ENCODE measurements around the gene IRAK2.

Gene IRAK2

DNA sequence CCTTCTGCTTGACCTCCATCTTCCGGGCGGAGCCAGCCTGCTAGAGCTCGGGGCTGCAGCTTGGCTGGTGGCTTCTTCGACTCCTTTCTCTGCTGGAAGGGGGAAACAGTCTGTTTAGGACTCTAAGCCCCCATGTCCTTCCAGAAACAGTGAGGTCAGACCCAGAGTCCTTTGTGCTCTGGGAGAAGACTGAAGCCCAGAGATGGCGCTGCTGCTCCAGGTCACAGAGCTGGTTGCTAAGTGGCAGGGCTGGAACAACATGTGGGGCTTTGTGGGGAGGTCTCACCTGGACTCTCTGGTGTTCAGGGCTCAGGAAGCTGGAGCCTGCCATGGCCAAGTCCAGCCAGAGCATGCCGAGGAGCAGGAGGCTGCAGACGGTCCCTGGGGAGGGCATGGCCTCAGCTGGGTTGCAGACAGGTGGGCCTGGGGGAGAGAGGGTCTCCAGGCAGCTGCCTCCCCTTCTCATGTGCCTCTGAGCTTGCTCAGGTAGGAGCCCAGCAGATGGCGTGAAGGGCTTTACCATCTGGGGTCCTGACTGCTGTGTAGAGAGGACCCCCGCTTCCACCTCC, 125.2 kb downstream of the IRAK2 start:
- H3K36me3 ChIP-seq (ENCODE audit: insufficient read depth, low read length): peaks cover 29% of the 10 kb centered on the region; the same call in 1 of the 2 replicates
- no peak overlapping the region for H3K9ac ChIP-seq (ENCODE audit: low read depth, low read length, poor library complexity, severe bottlenecking)
- no peaks in the 10 kb centered on the region for H3K79me2 ChIP-seq (ENCODE audit: insufficient read depth, low read length)
- no peak overlapping the region for H3K4me2 ChIP-seq (ENCODE audit: low read depth, low read length, poor library complexity, severe bottlenecking)
- no peaks in the 10 kb centered on the region for H4K20me1 ChIP-seq (ENCODE audit: insufficient read depth, low read length, poor library complexity, severe bottlenecking)
- no peaks in the 10 kb centered on the region for H3K9me2 ChIP-seq (replicated peaks; ENCODE audit: low read depth, low read length)
- H3F3A ChIP-seq (ENCODE audit: low read depth): no peaks in the 10 kb centered on the region
- H3K9me3 ChIP-seq (ENCODE audit: insufficient read depth, low read depth, low read length): no peaks in the 10 kb centered on the region
- H3K4me1 ChIP-seq (ENCODE audit: insufficient read depth, low read length, poor library complexity, severe bottlenecking): no peaks in the 10 kb centered on the region
- H3K27me3 ChIP-seq (ENCODE audit: insufficient read depth, low read length, poor library complexity, severe bottlenecking): no peaks in the 10 kb centered on the region
- TF ChIP-seq EZH2phosphoT487 (IDR thresholded peaks at IDR 0.05; ENCODE audit: borderline replicate concordance): no peak
- TF ChIP-seq, protein P1, sequence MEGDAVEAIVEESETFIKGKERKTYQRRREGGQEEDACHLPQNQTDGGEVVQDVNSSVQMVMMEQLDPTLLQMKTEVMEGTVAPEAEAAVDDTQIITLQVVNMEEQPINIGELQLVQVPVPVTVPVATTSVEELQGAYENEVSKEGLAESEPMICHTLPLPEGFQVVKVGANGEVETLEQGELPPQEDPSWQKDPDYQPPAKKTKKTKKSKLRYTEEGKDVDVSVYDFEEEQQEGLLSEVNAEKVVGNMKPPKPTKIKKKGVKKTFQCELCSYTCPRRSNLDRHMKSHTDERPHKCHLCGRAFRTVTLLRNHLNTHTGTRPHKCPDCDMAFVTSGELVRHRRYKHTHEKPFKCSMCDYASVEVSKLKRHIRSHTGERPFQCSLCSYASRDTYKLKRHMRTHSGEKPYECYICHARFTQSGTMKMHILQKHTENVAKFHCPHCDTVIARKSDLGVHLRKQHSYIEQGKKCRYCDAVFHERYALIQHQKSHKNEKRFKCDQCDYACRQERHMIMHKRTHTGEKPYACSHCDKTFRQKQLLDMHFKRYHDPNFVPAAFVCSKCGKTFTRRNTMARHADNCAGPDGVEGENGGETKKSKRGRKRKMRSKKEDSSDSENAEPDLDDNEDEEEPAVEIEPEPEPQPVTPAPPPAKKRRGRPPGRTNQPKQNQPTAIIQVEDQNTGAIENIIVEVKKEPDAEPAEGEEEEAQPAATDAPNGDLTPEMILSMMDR (conservative IDR thresholded peaks at IDR 0.05; ENCODE audit: low read length): no peak
- no peak overlapping the region for H3K4me3 ChIP-seq (ENCODE audit: low read length, poor library complexity, severe bottlenecking)
- H2AFZ ChIP-seq (ENCODE audit: low read length): no peak overlapping the region

GRCh38 chr3:10290481-10291176, 125.9 kb downstream of the IRAK2 start:
- Histone ChIP-seq H3K27me3 (ENCODE audit: insufficient read depth, low read length, poor library complexity, severe bottlenecking) (no peaks in the 10 kb centered on the region), H3K4me3 (ENCODE audit: low read length, poor library complexity, severe bottlenecking) (no peak overlapping the region), H3K9me3 (ENCODE audit: insufficient read depth, low read depth, low read length) (no peaks in the 10 kb centered on the region), H3K4me2 (ENCODE audit: low read depth, low read length, poor library complexity, severe bottlenecking) (no peak overlapping the region), H3K79me2 (ENCODE audit: insufficient read depth, low read length) (no peaks in the 10 kb centered on the region), H3K9me2 (replicated peaks; ENCODE audit: low read depth, low read length) (no peaks in the 10 kb centered on the region), H3F3A (ENCODE audit: low read depth) (no peaks in the 10 kb centered on the region), H4K20me1 (ENCODE audit: insufficient read depth, low read length, poor library complexity, severe bottlenecking) (no peaks in the 10 kb centered on the region), H2AFZ (ENCODE audit: low read length) (no peak overlapping the region), H3K4me1 (ENCODE audit: insufficient read depth, low read length, poor library complexity, severe bottlenecking) (no peaks in the 10 kb centered on the region), H3K9ac (ENCODE audit: low read depth, low read length, poor library complexity, severe bottlenecking) (no peak overlapping the region), H3K36me3 (ENCODE audit: insufficient read depth, low read length) (peaks cover 23% of the 10 kb centered on the region; the same call in 1 of the 2 replicates)
- TF ChIP-seq, protein P1 (conservative IDR thresholded peaks at IDR 0.05; ENCODE audit: low read length): no peak
- no peak for TF ChIP-seq EZH2phosphoT487 (IDR thresholded peaks at IDR 0.05; ENCODE audit: borderline replicate concordance)

DNA sequence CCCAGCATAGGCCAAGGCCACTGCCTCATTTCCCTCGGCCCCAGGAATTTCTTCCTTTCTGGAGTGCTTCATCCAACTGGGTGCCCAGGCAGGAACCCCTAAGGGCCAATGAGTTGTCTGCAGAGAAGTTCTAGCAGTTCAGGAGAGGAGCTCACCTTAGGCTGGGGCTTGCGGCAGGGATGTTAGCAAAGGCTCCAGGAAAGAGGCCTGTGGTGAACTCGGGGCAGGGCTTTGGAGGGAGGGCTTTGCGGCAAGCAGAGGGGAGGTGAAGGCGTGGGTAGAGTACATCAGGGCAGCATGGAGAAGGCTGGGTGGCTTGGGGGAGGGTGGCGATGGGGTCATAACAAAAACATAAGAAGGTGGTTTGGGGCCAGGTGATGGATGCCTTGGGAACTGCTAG, 126.9 kb downstream of the IRAK2 start:
- Histone ChIP-seq H3K79me2 (ENCODE audit: insufficient read depth, low read length) (no peaks in the 10 kb centered on the region), H3K9me2 (replicated peaks; ENCODE audit: low read depth, low read length) (no peaks in the 10 kb centered on the region), H2AFZ (ENCODE audit: low read length) (no peak overlapping the region), H3K4me3 (ENCODE audit: low read length, poor library complexity, severe bottlenecking) (no peak overlapping the region), H3F3A (ENCODE audit: low read depth) (no peaks in the 10 kb centered on the region), H3K4me1 (ENCODE audit: insufficient read depth, low read length, poor library complexity, severe bottlenecking) (no peaks in the 10 kb centered on the region), H3K27me3 (ENCODE audit: insufficient read depth, low read length, poor library complexity, severe bottlenecking) (no peaks in the 10 kb centered on the region), H3K4me2 (ENCODE audit: low read depth, low read length, poor library complexity, severe bottlenecking) (no peak overlapping the region), H3K9me3 (ENCODE audit: insufficient read depth, low read depth, low read length) (no peaks in the 10 kb centered on the region), H3K36me3 (ENCODE audit: insufficient read depth, low read length) (peaks cover 18% of the 10 kb centered on the region; the same call in 1 of the 2 replicates), H4K20me1 (ENCODE audit: insufficient read depth, low read length, poor library complexity, severe bottlenecking) (no peaks in the 10 kb centered on the region), H3K9ac (ENCODE audit: low read depth, low read length, poor library complexity, severe bottlenecking) (no peak overlapping the region)
- TF ChIP-seq EZH2phosphoT487 (IDR thresholded peaks at IDR 0.05; ENCODE audit: borderline replicate concordance): no peak
- TF ChIP-seq, protein P1 (conservative IDR thresholded peaks at IDR 0.05; ENCODE audit: low read length): no peak
